PC-9 (cell line): ENCODE measurements around the gene EXOG.

ENCODE experiments used
- EZH2 ChIP-seq: fragments of 200-600 bp; sonication (generic); IDR thresholded peaks from 2 replicates; pipeline ENCODE4 v1.8.0; 2017; ENCODE audit warnings: antibody characterized with exemption, low read depth
- TF ChIP-seq, protein P1 (sequence below): fragments of 200-600 bp; sonication (generic); conservative IDR thresholded peaks from 2 replicates; pipeline ENCODE4 v1.6.1; 2017; ENCODE audit warnings: mixed run types, antibody characterized with exemption, mild to moderate bottlenecking, moderate library complexity

DNA sequence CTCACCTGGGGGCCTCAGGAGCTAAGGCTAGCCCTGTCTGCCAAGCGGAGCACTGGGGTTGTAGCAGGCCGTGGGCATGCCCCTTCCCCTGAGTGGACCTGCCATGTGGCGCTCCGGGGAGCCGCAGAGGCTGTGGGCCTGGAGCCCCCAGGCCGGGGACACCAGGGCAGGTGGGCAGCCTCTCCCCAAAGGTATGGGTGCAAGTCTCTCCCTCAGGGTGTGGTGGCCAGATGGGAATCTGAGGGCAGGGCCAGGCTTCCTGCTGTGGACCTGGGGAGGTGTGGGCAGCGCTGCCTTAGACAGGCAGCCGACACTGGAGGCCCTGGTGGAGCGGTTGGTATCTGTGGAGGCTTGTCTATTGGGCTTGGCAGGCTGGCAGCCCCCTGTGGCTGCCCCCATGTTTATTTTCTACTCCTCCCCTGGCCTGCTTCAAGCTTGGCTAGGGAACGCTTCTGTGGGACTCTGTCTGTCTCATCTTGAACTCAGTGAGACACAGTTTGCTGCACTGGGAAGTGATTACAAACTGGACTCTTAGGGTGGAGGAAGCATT, 36.6 kb upstream of the EXOG start:
- TF ChIP-seq, protein P1, sequence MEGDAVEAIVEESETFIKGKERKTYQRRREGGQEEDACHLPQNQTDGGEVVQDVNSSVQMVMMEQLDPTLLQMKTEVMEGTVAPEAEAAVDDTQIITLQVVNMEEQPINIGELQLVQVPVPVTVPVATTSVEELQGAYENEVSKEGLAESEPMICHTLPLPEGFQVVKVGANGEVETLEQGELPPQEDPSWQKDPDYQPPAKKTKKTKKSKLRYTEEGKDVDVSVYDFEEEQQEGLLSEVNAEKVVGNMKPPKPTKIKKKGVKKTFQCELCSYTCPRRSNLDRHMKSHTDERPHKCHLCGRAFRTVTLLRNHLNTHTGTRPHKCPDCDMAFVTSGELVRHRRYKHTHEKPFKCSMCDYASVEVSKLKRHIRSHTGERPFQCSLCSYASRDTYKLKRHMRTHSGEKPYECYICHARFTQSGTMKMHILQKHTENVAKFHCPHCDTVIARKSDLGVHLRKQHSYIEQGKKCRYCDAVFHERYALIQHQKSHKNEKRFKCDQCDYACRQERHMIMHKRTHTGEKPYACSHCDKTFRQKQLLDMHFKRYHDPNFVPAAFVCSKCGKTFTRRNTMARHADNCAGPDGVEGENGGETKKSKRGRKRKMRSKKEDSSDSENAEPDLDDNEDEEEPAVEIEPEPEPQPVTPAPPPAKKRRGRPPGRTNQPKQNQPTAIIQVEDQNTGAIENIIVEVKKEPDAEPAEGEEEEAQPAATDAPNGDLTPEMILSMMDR, result no peak
- TF ChIP-seq EZH2, result no peak
